Psoas muscle (tissue), 8 donors: ENCODE data around the gene KLHL17. TPM values are rescaled to one million over a fixed set of nuclear protein-coding genes. Genes with fewer than 3 reads are reported as not detected.

Experiments used
- ATAC-seq, 4 donors: fragments of 200-7000 bp; cut with Tn5 transposase; one replicate each; pipeline ENCODE4 v1.9.1; 2020; ENCODE audit warnings: moderate library complexity in 3 of 4, mild to moderate bottlenecking in 2 of 4
- DNase-seq, 2 donors: peaks; one replicate each; pipeline ENCODE4 v3.0.0-alpha.2; 2020
- H3K27ac ChIP-seq: fragments of 200-600 bp; one replicate; pipeline ENCODE4 v1.8.0; 2022
- H3K27me3 ChIP-seq, 3 donors: fragments of 200-600 bp in 1 of 3; one replicate each; pipeline versions ENCODE4 v1.6.1 to v1.8.0; 2013 to 2022; ENCODE audit warnings: low read length in 2 of 3, mild to moderate bottlenecking in 2 of 3, moderate library complexity in 1 of 3; ENCODE audit not compliant: insufficient read depth in 3 of 3
- H3K36me3 ChIP-seq, 2 donors: fragments of 200-600 bp in 1 of 2; one replicate each; pipeline versions ENCODE4 v1.6.1 to v1.8.0; 2013 to 2022; ENCODE audit warnings: low read depth in 1 of 2, mild to moderate bottlenecking in 1 of 2, moderate library complexity in 1 of 2; ENCODE audit not compliant: insufficient read depth in 1 of 2
- H3K4me1 ChIP-seq: fragments of 200-600 bp; one replicate; pipeline ENCODE4 v1.8.0; 2022
- H3K4me3 ChIP-seq: fragments of 200-600 bp; one replicate; pipeline ENCODE4 v1.8.0; 2022; ENCODE audit warnings: mild to moderate bottlenecking
- H3K9me3 ChIP-seq: fragments of 200-600 bp; one replicate; pipeline ENCODE4 v1.8.0; 2022
- CTCF ChIP-seq: fragments of 200-600 bp; IDR thresholded peaks from one replicate; pipeline ENCODE4 v1.8.0; 2022; ENCODE audit warnings: antibody characterized with exemption
- WGBS, 3 donors: extraction: QIAGEN DNeasy Blood & Tissue Kit; methylation state at CpG; one replicate each; pipeline versions ENCODE4 v1.1.6 to v1.1.7; 2013; 5-methylcytosine and 5-hydroxymethylcytosine counted together
- intact Hi-C, 2 donors: fragments of 100-400 bp; cut with DNase I; formaldehyde crosslinking; loops; one replicate each; pipeline versions ENCODE4 v1.11.0 to v1.14.2; 2022
- polyA plus RNA-seq, 3 donors: library from polyadenylated mRNA; stranded (reverse); fragments of 200-250 nt; gene quantifications; one replicate each; pipeline ENCODE4 v1.2.3, GENCODE V29; 2013
- total RNA-seq, 4 donors: library from RNA; stranded (reverse); fragmentation: NEBNext Ultra II Directional in 2 of 4; extraction: Animal tissue kit (Norgen Biotek cat#: 25700) in 2 of 4; gene quantifications; one replicate each; pipeline versions ENCODE4 v1.2.1 to v1.2.4, GENCODE V29; 2021 to 2023
- donor health status: healthy with polysubstance abuse.
- donor health status: DM: no; HTN: no; CAD: no; lungs with moderate emphysema.
- donor health status: Bipolar disorder and iron deficiency.
- donor health status: healthy.
- donor health status: DM: yes; HTN: yes; CAD: no.
- donor health status: DM: no; HTN: no; CAD: no.
- donor health status: DM: no; HTN: no; CAD: no.
- donor health status: DM: yes; HTN: yes; CAD: no.

KLHL17 gene
- total and polyA plus RNA-seq, 7 donors, result 2.1 to 5.5 (median 3.4) TPM

GRCh38 chr1:965526-966134, 5.2 kb downstream of the KLHL17 start:
- DNase-seq (peak in 1 of 2 donors; percentile 46), ATAC-seq (no peak)
- Histone ChIP-seq H3K36me3 (peaks cover 0 to 12% of the 10 kb centered on the region in 2 donors), H3K4me1 (peaks cover 21% of the 10 kb centered on the region), H3K4me3 (peak overlapping the region; percentile 73), H3K9me3 (no peaks in the 10 kb centered on the region), H3K27ac (no peak overlapping the region), H3K27me3 (peaks cover 0 to 34% (median 5%) of the 10 kb centered on the region in 3 donors)
- intact Hi-C loops, result no loop called here
- TF ChIP-seq CTCF, result no peak
- 81 to 84% (median 82%) methylated on average over 26 of the region's 26 CpGs for WGBS, 3 donors

- 11 to 14% (median 14%) methylated on average over 25 to 31 of the region's 31 CpGs for WGBS, 3 donors
- DNase-seq (peak; percentile 22 to 53), ATAC-seq (peak; percentile 6 to 18 (median 14))
- intact Hi-C loops, result no loop called here
- H3K4me3 ChIP-seq, result peak within 1 kb of the TSS; percentile 73
- TF ChIP-seq CTCF, result no peak
- no peak within 1 kb of the TSS for H3K27ac ChIP-seq
- H3K9me3 ChIP-seq, result no peaks in the 10 kb centered on the region
- peaks cover 20% of the 10 kb centered on the region for H3K4me1 ChIP-seq
- H3K36me3 ChIP-seq, result peaks cover 0 to 12% of the 10 kb centered on the region in 2 donors
- peaks cover 0 to 35% (median 5%) of the 10 kb centered on the region in 3 donors for H3K27me3 ChIP-seq
Observed at GRCh38 chr1:966135-966703, 5.8 kb downstream of the KLHL17 start, which contains the start of gene PLEKHN1. Gene PLEKHN1 (plus strand): TSS chr1:966482. CDS start chr1:966532, 50 bp downstream.

GRCh38 chr1:966704-967300, 6.4 kb downstream of the KLHL17 start:
- TF ChIP-seq CTCF, result no peak
- Histone ChIP-seq H3K9me3 (no peaks in the 10 kb centered on the region), H3K36me3 (peaks cover 0 to 12% of the 10 kb centered on the region in 2 donors), H3K27ac (no peak overlapping the region), H3K27me3 (peaks cover 0 to 35% (median 5%) of the 10 kb centered on the region in 3 donors), H3K4me1 (peaks cover 16% of the 10 kb centered on the region), H3K4me3 (peak overlapping the region; percentile 73)
- 0 to 1% (median 1%) methylated on average over 40 to 60 of the region's 60 CpGs for WGBS, 3 donors
- peak; percentile 67 to 78 (median 74) for ATAC-seq
- intact Hi-C loops, result no loop called here
- peak; percentile 75 to 82 for DNase-seq

- no peak for ATAC-seq
- intact Hi-C loops, result no loop called here
- H3K9me3 ChIP-seq, result no peaks in the 10 kb centered on the region
- H3K4me3 ChIP-seq, result no peak overlapping the region
- peaks cover 0 to 35% (median 5%) of the 10 kb centered on the region in 3 donors for H3K27me3 ChIP-seq
- TF ChIP-seq CTCF, result no peak
- H3K27ac ChIP-seq, result no peak overlapping the region
- peak; percentile 12 to 50 for DNase-seq
- WGBS, 3 donors, result 56 to 62% (median 61%) methylated on average over 22 to 23 of the region's 23 CpGs
- H3K4me1 ChIP-seq, result peaks cover 16% of the 10 kb centered on the region
- peaks cover 0 to 5% of the 10 kb centered on the region in 2 donors for H3K36me3 ChIP-seq
Observed at GRCh38 chr1:967466-968343, 7.3 kb downstream of the KLHL17 start.
